NCI-H748 (cell line): ENCODE results near the gene PIP5K1B.
A peak's percentile ranks its signal among the peaks of the same experiment; 100 is the strongest.
"Not testable (repeated sequence)": the region's sequence is repeated elsewhere in the genome, so short reads cannot be mapped to it uniquely, and the experiment has no call there.

Experiments used
- DNase-seq: peaks from one replicate; lab custom pipeline; 2025; ENCODE audit not compliant: unreplicated experiment; lab: John Stamatoyannopoulos, UW

PIP5K1B gene

GRCh38 chr9:68978501-68978900 is 273.5 kb downstream of the PIP5K1B start:
- DNase-seq = no peak

- DNase-seq = no peak
Measured at GRCh38 chr9:68979538-68980314, 274.7 kb downstream of the PIP5K1B start.

DNA sequence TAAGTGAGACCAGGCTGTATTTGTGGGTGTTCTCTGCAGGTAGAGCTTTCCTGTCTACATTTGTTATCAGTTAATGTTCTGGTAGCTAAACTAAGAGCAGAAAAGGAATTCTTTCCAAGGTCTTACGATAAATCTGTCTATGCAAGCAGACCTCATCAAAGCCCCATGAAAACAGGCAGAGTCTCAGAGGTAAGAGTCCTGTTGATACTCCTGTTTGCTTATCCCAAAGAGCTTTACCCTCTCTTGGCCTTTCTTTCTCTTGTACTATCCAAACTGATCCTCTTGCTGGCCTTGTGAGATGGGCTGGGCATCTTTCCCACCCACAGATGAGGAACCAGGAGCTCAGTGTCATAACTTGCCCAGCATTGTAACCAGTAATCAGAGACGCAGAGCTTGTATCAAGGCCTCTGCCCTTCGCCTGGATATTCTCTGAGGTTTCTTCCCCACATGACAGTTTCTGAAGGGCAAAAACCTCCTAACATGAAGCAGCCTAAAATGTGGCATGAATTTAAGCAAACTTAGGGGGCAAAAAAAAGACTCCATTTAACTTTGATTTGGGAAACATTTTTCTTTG is 275.4 kb downstream of the PIP5K1B start:
- DNase-seq = no peak

DNA sequence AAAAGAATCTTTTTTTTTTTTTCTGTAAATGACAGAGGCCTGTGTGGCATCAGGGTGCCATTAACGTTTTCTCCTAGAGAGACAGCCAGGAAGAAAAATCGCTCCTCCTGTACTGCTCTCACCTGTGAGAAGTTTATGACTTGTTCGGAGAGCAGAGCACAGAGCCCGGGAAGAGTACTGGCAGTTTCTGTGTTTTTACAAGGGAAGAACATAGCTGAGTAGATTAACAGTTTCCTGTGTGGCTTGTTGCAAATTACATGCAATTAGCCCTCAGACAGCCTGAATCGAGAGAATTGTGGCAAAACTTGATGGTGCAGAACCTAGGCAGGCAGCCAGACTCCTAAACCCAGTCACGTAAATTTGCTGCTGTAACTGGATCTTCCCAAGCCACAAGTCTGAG is 276.7 kb downstream of the PIP5K1B start:
- DNase-seq = peak; percentile 93

GRCh38 chr9:68983008-68983411 is 278.0 kb downstream of the PIP5K1B start:
- no peak for DNase-seq

DNA sequence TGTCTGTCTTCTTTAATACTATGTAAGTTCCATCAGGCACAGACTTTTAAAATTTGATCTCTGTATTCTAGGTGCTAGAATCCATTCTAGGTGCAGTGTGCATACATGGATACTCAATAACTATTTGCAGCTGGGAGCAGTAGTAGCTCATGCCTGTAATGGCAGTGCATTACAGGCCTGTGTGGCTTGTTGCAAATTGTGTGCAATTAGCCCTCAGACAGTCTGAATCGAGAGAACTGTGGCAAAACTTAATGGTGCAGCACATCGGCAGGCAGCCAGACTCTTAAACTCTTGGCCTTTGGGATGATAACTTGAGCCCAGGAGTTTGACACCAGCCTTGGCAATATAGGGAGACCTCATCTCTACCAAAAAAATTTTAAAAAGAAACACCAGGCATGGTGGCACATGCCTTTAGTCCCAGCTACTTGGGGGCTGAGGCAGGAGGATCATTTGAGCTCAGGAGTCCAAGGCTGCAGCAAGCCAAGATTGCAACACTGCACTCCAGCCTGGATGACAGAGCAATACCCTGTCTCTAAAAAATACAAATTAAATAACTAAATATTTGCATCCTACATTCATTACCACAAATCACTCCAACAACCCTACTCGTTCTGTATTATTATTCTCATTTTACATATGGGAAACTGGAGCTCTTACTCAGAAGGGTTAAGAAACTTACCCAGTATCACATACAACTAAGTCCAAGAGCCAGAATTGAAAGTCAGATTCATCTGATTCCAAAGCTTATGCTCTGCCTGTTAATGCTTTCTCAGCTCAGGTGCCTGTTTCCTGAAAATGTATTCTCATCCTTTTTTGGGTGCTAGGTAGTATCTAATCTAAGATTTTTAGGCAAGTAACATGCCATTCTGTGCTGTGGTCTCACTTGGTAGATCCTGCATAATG is 278.7 kb downstream of the PIP5K1B start:
- DNase-seq = no peak

DNA sequence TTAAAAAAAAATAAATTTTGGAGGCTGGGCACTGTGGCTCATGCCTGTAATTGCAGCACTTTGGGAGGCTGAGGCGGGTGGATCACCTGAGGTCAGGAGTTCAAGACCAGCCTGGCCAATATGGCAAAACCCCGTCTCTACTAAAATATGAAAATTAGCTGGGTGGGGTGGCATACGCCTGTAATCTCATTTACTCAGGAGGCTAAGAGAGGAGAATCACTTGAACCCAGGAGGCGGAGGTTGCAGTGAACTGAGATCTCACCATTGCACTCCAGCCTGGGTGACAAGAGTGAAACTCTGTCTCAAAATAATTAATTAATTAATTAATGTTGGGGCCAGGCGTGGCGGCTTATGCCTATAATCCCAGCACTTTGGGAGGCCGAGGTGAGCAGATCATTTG is 281.9 kb downstream of the PIP5K1B start:
- DNase-seq = not testable (repeated sequence)

GRCh38 chr9:68991457-68991856 is 286.4 kb downstream of the PIP5K1B start:
- DNase-seq = no peak

- DNase-seq = no peak
Measured at GRCh38 chr9:68995776-68996175, 290.7 kb downstream of the PIP5K1B start.

DNA sequence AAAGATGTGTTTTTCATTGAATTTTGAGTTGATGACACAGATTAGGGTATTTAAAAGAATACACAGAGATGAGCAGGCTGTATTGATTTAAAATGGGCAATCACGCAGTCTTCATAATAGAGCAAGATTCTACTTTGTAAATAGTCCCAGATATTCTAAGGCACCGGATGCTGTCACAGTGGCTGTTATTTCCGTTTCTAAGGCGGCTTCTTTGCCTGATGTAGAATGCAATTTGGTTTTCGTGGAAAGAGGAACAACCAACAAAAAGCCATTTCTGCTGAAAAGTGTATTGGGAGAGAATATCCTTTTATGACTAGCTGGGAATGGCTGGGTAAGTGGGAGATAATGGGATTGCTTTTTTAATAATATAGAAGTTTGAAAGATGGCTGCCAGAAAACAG is 291.4 kb downstream of the PIP5K1B start:
- DNase-seq = no peak

DNA sequence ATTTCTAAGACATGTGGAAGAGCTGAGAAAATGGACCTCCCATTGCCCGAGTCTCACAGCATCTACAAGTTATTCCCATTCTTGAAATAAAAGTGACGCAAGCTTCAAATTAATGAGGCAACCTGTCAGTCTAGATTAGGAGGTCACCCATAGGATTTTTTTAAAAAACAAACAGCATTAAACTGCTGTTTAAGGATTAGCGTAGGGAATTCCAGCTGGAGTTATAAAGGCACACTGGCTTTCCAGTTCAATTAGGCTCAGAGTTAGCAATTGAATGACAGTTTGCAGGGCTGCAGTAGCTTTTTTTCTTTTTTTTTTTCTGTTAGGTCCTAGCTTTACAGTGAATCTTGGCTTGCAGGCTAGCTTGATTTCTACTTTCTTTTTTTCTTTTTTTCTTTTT is 292.6 kb downstream of the PIP5K1B start:
- no peak for DNase-seq

DNA sequence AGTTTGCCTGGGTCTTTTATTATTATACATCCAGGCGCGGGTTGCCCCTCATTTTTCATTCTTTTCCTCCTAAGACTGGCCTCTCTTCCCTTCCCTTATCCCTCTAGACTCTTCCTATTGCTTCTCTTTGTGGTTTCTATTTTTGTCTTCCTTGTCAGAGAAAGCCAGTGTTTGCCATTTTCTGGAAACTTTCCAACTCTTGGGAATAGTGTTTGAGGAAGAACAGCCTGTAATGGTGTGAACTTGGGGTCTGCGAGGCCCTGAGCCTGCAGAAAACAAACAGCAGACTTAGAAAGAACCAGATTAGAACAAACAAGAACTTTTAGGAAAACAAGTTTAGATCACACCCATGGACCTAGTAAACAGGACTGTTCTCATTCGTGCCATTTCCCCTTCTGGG is 293.3 kb downstream of the PIP5K1B start:
- no peak for DNase-seq

GRCh38 chr9:68998812-68999211 is 293.8 kb downstream of the PIP5K1B start:
- DNase-seq = no peak

DNA sequence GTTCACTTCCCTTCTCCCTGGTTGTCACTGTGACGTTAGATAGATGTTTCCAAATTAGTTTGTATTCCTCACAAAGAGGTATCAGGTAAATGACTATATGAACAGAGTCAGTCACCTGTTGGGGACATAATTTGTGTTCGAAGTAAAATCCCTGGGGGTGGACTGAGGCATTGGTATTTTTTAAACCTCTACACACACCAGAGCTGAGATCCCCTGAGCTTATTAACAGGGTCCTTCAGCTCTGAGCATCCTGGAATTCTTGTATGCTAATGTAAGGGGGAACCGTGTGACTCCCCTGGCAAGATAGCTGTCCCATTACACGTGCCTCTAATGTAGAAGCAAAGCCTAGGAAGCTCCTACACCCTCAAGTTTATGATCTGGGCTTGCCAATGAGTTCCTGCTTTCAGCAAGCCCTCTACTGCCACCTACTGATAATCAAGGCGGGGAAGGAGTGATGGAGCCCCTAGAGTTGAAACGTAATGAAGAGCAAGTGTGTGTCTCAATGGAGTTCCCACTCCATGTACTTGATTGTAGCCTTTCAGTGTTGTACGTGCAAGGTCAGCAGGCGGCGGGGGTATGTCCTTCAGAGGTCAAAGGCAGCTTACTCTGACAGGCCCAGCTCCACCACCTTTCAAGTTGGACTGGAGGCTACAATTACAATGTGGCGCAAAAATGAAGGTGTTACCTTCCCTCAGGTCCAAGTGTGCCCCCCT is 294.5 kb downstream of the PIP5K1B start:
- peak; percentile 89 for DNase-seq

DNA sequence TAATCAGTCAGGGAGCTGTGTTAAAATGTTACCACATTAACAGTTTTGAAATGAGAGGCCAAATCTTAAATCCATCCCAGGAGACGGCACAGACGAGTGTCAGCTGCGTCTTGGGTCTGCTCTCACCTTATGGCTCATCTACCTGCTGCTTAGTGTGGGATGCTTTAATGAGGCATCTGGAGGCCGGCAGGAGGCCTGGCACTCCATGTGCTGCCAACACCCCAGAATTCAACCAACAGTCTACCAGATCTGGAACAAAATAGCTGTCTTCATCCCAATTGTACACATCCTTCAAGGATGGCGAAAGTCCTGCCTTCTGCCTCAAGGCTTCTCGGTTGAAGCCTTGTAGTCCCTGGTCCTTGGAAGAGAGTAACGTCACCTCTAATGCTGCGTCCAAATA is 296.9 kb downstream of the PIP5K1B start:
- no peak for DNase-seq

DNA sequence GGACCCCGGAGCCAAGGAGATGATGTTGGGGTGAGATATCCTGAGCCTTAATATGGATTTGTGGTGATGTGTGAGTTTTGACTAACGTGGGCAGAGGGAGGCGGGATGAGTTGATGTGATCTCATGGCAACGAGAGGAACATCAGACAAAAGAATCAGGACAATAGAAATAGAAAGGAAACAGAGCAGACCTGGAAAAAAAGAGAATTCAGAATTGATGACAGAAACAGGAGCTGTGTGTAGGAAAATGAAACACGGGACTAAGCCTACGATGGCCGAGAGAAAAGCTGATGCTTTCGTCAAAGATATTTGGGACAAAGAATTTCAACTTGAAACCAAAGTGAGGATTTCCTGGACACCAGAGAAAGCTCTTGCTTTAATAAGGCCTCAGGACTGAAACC is 298.0 kb downstream of the PIP5K1B start:
- no peak for DNase-seq

GRCh38 chr9:69004836-69005235 is 299.8 kb downstream of the PIP5K1B start:
- no peak for DNase-seq

GRCh38 chr9:69009708-69010107 is 304.7 kb downstream of the PIP5K1B start:
- DNase-seq = no peak

DNA sequence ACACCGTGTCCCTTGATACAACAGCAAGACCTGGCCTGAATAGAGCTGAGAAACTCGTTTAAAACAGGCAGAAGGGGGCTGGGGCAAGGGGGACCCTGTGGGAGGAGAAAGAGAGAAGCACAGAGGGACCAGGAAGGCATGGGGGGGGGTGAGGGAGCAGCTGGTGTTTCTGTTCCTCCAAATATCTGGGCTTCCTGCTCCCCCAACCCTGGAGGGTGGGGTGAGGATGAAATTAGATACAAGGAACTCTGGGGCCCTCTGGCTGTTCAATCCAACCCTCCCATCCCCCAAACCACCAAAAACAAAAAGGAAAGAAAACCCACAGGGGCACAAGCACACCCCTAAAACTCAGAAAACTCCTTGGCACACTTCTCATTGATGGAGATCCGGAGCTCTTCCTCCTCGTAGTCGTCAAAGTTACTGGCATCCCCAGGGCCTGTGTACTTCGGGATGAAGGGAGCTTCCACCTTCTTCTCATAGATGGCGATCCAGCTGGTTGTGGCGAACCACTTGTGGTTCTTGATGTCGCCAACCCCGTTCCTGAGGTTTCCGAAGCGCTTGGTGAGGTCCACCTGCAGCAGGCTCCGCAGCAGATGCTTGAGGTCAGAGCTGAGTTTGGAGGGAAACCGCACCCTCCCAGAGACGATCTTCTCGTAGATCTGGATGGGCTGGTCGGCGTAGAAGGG is 307.8 kb downstream of the PIP5K1B start:
- no peak for DNase-seq

- DNase-seq = no peak
Measured at GRCh38 chr9:69013382-69013727, 308.3 kb downstream of the PIP5K1B start.

DNA sequence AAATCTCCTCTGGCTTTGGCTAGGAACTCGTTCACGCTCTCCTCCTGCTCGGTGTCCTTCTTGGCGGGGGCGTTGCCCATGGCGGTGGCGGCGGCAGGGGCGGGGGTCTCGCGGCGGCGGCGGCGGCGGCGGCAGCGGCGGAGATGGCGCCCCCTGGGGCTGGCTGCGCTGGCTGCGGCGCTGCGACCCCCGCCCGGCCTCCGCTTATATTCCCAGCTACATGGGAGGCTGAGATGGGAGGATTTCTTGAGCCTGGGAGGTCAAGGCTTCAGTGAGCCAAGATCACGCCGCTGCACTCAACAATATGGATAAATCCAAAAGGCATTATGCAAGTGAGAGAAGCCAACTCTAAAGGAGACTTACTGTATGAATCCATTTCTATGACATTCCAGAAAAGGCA is 309.0 kb downstream of the PIP5K1B start, which contains the start of gene PRKACG:
PRKACG (minus strand) TSS at position 101 of the 400 bp plus-strand sequence; CDS start at position 80, 21 bp downstream.
- no peak for DNase-seq
